Inferior parietal cortex (tissue), 1 donor: ENCODE results near the gene SFTPB.
"Not testable (repeated sequence)": the region's sequence is repeated elsewhere in the genome, so short reads cannot be mapped to it uniquely, and the experiment has no call there.

ENCODE experiments used
- DNase-seq: peaks from one replicate; pipeline ENCODE4 v3.0.0-alpha.2; 2016; ENCODE audit errors: extremely low spot score

The SFTPB gene

DNA sequence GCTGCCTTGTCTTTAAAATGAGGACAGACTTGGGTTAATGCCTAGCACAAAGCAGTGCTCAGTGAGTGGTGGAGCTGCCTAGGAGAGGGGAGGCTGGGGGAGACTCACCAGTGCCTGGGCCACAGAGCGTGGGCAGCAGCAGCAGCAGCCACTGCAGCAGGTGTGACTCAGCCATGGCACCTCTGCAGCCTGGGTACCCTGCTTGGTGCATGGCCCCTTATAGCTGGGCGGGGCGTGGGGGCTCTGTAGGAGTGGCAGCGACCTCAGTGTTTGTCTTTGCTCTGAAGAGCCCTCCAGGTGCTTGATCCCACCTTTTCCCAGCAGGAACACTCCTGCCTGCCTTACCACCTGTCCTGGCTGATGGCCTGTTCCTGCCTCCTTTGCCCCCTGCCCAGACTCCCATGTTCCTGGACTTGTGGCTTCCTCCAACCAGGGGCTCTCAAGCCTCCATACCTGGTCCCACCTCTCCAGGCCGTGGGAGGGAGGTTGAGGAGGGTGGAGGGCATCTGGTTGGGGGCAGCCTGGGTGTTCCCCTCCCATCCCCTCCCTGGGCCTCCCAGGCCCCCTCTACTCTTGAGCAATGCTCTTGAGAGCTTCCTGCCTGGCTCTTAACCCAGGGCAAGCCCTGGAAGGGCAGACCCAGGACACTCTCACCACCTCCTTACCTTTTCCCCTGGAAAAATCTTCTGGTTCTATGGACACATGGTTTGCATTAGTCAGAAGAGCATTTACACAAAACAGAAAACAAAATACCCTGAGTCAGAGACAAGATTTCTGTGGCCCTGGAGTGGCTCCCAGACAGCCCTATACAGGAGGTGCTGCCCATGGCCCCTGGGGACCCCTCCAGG lies at the start of gene SFTPB:
SFTPB (minus strand) TSS at position 191 of the 848 bp plus-strand sequence; CDS start at position 175, 16 bp downstream.
- no peak for DNase-seq

DNA sequence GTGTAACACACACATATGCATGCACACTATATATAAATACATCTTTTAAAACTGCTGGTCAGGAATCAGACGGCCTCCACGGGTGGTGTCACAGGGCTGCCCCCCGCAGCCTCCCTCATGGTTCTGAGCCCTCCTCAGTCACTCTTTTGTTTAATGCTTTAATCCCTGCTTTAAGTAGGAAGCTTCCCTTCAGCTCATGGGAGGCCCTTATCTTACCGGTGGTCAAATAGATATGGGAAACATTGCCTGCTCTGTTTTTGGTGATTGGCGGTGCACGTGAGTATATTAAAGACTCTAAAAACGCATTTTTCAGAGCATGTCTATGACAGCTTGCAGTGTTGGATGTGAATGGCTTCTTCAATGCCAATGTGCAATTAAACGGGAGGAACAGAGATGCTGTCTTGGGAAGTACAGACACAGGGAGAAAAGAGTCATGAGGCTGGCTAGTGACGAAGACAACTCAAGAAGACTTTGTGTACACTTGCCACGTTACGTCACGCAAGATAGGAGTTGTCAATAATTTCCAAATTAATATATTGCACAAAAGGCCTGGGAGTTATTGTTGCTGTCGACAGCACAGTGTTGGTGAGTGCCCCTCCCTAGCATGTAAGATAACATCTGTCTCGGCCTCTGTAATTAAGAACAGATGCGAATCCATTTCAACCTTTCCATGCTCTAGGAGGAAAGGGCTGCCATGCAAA lies 49.5 kb upstream of the SFTPB start:
- DNase-seq = no peak

DNA sequence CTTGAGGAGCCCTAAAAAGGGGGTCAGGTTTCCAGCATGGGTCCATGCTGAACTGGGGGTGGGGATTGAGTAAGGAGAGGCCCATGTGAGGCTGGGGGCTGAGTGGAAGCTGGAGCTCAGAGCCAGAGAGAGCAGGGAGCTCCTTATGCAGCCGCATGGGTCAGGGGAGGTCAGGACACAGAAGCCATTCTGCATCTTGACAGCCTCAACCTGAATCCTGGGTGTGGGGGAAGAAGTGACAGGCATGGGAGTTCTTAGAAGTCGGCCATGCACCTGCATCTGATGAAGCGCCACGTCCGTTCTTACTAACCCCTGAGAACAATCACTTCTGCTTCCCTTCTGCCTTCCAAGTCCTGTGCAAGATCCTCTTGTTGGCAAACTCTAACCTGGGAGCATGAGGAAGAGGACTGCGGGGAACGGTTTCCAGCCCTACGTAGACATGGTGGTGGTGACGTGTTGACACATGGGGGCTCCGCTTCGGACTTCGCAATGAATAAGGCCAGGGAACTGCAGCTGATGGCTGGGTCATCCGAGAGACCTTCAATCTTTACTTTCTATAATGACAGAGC lies 48.4 kb upstream of the SFTPB start:
- no peak for DNase-seq

DNA sequence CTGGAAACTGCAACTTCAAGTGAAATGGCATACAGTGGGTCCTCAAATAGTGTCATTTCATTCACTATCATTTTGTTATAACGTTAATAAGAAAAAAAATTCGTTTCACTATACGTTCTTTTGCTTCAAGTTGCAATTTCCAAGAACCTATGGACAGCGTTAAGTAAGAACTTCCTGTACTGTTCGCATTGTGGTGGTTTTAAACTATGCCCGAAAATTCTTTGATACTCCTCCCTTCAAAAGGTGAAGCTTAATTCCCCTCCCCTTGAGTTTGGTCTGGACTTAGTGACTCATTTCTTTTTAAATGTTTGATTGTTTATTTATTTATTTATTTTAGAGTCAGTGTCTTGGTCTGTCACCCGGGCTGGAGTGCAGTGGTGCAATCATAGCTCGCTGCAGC lies 46.8 kb upstream of the SFTPB start:
- DNase-seq = no peak

DNA sequence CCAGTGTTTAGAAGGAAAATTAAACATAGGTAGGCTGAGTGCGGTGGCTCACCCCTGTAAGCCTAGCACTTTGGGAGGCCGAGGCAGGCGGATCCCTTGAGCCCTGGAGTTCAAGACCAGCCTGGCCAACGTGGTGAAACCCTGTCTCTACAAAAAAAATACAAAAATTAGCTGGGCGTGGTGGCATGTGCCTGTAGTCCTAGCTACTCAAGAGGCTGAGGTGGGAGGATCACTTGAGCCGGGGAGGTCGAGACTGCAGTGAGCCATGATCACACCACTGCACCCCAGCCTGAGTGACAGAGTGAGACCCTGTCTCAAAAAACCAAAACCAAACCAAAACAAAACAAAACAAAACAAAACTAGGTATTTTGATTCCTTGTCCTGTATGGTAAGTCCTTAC lies 46.4 kb upstream of the SFTPB start:
- DNase-seq = not testable (repeated sequence)

DNA sequence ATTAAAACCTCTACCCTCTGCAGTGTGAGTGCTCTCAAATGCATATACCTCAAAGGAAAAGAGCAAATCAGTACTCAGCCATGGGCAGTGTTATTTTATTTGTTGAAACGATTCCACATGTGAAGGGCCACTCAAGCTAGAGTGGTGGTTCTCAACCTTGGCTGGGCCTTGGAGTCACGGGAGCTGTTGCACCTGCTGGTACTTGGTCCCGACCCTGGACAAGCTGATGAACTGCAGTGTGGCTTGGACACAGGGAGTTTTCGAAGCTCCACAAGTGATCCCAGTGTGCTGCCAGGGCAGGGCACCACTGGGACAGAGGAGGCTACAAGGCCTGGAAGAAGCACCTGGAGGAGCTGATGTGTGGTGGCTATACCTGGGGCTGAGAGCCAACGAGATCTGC lies 45.8 kb upstream of the SFTPB start:
- no peak for DNase-seq

DNA sequence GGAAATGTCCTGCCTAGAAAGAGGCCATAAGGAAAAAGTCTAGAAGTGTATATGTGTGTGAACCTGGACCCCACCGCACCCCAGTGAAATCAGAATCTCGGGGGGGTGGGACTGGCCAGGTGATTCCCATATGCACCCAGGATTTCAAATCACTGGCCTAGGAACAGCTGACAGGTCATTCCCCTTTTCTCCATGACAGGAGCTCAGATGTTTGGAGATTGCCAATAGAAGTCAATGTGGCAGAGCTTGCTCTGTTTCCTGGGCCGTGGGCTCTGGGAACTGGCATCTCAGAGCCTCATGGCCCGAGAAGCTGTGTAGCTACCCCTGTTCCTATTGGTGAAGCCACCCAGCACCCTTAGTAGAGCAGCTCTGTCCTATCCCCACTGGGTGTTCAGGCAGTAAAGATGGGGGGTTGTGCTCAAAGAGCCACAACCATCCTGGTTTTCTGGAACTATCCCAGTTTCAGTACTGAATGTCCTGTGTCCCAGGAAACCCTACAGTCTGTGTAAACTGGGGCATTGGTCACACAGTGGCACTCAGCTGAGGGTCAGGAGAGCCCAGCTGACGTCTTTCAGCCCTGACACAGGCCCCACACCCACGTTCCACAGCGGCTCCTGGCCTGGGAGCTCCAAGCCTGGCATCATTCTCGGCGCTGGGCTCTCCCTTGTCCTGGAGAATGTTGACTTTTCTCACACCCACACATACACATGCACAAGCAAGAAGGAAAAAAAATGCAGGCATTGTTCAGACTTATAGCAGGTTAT lies 45.0 kb upstream of the SFTPB start:
- DNase-seq = no peak

DNA sequence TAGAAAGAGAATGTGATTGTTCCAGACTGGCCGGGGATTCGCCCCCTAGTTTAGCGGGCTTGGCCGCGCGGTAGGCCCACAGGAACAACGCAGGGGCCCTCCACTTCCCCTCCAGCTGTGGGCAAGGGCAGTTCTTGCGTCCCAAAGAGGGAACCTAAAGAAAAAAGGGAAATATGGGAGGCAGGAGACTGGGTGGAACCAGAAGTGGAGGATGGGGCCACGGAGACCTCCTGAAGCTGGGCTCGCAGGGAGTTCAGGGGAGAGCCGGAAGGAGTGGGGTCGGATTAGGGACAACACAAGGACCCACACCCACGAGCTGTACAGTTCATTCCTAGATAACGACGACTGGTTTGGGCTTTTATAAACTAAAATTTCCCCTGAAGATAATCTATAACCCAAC lies 44.3 kb upstream of the SFTPB start:
- no peak for DNase-seq

DNA sequence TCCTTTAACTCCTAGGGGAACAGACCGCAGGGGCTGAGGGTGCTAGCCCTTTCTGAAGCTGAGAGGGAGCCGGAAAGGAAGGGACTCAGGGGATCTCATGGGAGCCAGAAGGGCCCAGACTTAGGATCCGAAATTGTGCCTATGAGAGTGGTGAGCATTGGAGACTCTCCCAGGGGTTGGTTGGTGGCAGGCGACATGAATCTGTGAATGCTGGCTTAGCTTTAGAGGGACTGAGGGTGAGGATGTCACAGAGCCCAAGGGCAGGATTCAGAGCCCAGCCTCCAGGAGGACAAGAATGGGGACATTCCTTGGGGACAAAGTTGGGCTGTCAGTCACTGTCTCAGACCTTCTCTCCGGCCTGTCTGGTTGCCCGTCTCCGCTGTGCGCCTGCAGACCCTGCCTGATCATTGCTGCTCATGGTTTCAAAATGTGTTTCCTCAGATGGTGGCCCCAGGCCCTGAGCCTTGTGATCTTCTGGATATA lies 43.6 kb upstream of the SFTPB start:
- no peak for DNase-seq

DNA sequence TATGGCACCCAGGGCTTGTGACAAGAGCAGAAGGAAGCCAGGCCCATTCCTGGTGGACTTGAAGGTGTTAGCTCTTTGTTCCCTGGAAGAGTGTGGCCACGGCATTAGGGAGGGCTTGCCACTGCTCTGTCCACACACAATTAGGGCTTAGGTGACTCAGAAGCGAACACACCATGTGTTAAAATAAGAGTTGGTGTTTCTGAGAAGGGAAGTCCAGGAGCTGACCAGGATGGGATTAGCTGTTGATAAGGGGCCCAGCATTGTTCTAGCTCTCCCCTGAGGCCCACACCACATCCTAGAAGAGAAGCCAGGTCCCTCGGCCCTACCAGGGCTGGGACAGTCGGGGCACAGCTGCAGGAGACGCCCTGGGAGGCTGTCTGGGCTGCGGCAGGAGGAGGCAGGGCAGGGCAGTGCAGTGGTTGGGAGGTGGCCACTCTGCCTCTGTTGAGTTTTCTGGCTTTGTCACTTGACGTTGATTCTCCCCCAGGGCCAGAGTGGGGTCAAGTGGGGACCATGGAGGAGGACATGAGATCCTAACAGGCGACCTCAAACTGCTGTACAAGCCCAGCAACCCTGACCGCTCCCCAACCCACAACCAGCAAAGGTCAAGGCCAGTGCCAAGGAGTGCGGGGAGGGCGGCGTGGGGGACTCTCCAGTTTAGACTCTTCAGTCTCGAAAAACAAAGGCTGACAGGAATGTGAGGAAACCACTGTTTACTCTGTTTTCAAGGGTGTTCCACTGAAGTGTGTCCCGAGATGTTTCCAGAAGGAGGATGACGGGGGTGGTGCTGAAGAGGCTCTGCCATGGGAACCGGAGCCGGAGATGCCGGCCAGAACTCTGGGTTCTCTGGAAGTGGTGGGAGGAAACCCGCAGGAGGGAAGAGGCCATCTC lies 42.9 kb upstream of the SFTPB start:
- no peak for DNase-seq

DNA sequence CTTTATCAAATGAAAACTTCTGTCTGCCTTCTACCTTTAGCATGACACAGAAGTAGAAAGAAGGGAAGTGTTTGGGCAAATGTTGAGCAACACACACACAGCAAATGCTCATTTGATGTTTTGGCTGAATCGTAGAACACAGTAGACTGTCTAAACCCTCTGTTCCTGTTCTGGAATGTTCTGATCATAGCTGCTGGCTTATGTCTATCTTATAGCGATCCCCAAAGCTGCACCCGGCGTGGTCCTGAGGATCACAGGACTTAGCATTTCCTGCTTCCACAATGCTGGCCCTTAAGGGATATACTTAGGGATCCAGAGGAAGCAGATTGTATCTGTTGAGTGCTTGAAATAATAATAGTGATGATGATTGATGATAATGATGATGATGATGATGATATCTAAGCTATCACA lies 41.4 kb upstream of the SFTPB start:
- no peak for DNase-seq

DNA sequence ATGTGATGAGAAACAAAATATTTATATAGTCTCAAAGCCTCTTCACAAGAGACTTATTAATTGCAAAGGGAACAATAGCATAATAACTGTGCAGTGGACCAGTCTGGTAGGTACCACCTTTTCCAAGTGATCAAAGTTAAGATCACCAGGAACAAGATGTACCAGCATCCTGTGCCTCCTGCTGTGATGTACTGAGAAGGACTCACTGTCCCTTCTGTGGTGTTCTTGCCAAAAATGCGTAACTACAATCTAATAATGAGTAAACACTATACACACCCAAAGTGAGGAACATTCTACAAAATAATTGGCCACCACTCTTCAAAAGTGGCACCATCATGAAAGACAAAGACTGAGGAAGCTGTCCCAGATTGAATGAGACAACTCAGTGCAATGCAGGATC lies 40.6 kb upstream of the SFTPB start:
- DNase-seq = no peak

DNA sequence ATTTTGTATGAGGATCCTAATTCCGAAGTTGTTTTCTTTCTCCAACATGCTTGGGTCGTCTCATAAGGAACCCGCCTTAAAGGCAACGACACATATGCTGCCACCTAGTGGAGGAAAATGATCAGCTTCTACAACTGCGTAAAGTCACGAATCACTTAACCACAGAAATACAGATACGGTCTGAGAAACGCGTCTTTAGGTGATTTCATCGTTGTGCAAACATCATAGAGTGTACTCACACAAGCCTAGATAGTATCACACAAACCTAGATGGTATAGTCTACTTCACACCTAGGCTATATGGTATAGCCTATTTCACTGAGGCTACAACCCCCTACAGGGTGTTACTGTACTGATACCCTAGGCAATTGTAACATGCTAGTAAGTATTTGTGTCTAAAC lies 39.3 kb upstream of the SFTPB start:
- DNase-seq = peak; percentile 96

DNA sequence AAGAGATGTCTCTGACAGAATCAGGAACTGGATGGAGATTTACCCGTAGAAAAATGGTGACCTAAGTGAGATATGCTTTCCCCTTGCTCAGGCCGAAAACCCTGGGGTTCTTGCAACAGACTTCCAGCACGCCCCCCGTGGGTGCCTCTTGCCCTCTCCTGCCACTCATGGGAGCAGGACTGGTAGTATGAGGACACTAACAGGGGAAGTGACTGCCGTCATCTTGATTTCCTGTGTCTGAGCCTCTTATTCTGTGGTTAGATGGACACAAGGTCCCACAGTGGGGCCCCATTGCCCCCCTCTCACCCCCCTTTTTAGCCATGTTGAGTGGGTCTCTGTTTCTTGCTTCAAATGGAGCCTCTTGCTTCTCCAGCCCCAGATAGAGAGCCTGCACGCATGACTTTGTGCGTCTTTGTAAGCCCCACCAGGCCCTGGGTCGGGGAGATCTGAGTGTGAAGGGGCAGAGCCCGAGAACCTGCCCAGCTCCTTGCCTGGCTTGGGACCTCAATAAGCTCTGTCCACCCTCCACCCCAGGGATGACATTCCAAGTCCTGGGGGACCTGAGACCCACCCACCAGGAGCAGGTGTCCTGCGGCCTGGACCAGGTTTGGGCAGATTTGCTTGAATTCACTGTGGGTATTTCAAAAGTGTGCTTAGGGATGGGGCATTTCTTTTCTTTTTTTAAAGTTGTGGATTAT lies 38.7 kb upstream of the SFTPB start:
- peak; percentile 21 for DNase-seq

DNA sequence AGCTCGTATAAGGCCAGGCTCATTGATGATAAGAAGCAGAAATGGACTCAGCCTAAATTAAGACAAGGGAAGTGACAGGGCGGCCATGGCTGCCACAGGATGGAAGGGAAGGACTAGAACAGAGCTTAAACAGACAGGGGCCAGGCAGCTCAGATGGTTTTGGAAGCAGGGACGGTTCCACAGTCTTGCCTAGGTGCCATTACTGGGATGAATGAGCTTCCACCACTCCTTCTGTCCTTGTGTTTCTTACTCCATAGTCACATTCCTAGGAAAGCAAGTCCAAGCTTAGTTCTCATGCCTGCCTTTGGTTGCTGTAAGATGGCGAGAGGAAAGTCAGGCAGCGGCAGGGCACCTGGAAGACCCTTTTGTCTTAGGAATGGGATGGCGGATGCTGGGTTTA lies 38.1 kb upstream of the SFTPB start:
- DNase-seq = no peak

DNA sequence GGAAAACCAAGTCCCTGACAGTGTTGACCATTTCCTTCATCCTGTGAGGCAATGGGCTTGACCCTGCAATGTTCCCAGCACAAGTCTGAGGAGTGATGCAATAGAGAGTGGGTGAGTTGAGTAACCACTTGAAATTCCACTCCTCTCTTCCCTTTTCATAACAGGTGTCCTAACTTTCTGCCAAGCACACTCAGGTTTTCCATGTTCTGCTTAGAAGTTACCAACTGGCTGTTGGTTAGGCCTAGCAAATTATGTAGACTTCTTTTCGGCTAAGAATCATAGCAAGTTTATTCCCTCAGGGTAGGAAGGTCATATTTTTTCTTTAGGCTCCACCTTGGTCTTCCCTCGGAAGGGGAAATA lies 37.7 kb upstream of the SFTPB start:
- DNase-seq = no peak

DNA sequence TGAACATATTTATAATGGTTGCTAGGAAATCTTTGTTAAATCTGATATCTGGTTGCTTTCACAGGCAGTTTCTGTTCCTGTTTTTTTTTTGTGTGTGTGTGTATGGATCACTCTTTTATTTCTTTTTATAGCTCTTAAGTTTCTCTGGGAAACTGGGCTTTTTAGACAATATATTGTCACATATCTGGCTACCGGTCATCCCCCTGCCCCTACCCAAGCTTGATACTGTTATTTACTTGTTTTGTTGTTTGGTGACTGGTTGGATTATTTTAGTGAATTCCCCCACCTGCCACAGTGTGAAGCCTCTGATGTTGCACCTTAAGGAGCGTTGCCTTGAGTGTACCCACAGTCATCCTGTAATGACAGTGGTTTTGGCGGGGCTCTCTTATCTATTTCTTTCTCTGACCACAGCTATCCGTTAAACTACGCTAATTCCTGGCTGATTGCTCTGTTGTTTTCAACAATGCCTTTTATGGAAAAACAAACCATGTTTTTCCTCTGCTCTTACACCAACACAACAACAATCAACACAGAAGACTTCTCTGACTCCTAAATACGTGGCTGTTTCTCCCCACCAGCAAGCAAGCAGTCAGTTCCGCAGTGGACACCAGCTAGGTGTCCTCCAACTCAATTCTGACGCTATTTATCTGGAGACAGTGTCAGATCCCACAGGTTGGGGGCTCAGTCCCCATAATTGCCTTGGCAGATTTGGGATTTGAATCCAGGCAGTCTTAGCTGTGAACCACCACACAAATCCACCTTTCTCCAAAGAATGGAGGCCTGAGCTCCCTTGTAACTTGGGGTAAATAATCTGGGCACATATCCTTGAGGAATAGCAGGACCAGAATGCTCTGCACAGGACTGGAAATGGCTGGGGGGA lies 37.0 kb upstream of the SFTPB start:
- no peak for DNase-seq

DNA sequence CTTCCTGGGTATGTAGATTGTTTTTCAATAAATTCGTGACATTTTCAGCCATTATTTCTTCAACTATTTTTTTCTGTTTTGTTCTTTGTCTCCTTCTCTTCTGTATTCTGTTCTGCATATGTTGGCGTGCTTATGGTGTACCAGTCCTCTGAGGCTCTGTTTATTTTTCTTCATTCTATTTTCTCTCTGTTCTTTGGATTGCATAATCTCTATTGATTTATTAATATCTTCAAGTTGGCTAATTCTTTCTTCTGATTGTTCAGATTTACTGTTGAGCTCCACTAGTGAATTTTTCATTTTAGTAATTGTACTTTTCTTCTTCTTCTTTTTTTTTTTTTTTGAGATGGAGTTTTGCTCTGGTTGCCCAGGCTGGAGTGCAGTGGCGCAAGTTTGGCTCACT lies 36.0 kb upstream of the SFTPB start:
- no peak for DNase-seq

DNA sequence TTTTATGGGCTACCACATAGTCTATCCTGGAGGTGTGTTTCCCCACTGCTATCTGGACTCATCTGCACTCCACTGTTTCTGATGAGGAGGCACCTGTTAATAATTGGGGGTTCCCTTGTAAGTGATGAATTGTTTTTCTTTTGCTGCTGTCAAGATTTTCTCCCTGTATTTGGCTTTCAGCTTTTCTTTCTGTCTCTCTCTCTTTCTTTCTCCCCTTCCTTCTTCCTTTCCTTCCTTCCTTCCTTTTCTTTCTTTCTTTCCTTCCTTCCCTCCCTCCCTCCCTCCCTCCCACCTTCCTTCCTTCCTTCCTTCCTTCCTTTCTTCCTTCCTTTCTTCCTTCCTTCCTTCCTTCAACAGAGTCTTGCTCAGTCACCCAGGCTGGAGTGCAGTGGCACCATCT lies 35.3 kb upstream of the SFTPB start:
- no peak for DNase-seq
